ENCODE measurements around the gene NAT9. TPM values are rescaled to one million over a fixed set of nuclear protein-coding genes. Genes with fewer than 3 reads are reported as not detected.

The NAT9 gene
- total RNA-seq, 1 donor from 2014 or later: 66.9 TPM

- H3K9me3 Mint-ChIP-seq: no peaks in the 10 kb centered on the region
- no peak for TF ChIP-seq CTCF (conservative IDR thresholded peaks at IDR 0.05)
- no peak for DNase-seq (ENCODE audit: low read depth, low spot score)
- H3K27me3 Mint-ChIP-seq (ENCODE audit: low read depth): no peaks in the 10 kb centered on the region
- H3K36me3 Mint-ChIP-seq (ENCODE audit: low read depth): no peaks in the 10 kb centered on the region
- H3K27ac Mint-ChIP-seq (ENCODE audit: unreplicated experiment): peak overlapping the region; percentile 57
- peaks cover 7% of the 10 kb centered on the region for H3K4me1 Mint-ChIP-seq
- no peak overlapping the region for H3K4me3 Mint-ChIP-seq
Measured at GRCh38 chr17:74819801-74820436, 43.8 kb upstream of the NAT9 start.

- Mint-ChIP-seq H3K4me3 (no peak overlapping the region), H3K36me3 (ENCODE audit: low read depth) (no peaks in the 10 kb centered on the region), H3K27me3 (ENCODE audit: low read depth) (no peaks in the 10 kb centered on the region), H3K27ac (ENCODE audit: unreplicated experiment) (peak overlapping the region; percentile 36), H3K9me3 (no peaks in the 10 kb centered on the region), H3K4me1 (peaks cover 7% of the 10 kb centered on the region)
- no peak for TF ChIP-seq CTCF (conservative IDR thresholded peaks at IDR 0.05)
- DNase-seq (ENCODE audit: low read depth, low spot score): no peak
Measured at GRCh38 chr17:74818291-74818938, 42.3 kb upstream of the NAT9 start.

- Mint-ChIP-seq H3K4me1 (peaks cover 19% of the 10 kb centered on the region), H3K36me3 (ENCODE audit: low read depth) (no peaks in the 10 kb centered on the region), H3K9me3 (no peaks in the 10 kb centered on the region), H3K4me3 (no peak overlapping the region), H3K27me3 (ENCODE audit: low read depth) (no peaks in the 10 kb centered on the region), H3K27ac (ENCODE audit: unreplicated experiment) (no peak overlapping the region)
- DNase-seq (ENCODE audit: low read depth, low spot score): no peak
- TF ChIP-seq CTCF (conservative IDR thresholded peaks at IDR 0.05): no peak
Measured at GRCh38 chr17:74816905-74817620, 40.9 kb upstream of the NAT9 start.

- Mint-ChIP-seq H3K9me3 (no peaks in the 10 kb centered on the region), H3K4me1 (peaks cover 21% of the 10 kb centered on the region), H3K4me3 (no peak overlapping the region), H3K36me3 (ENCODE audit: low read depth) (no peaks in the 10 kb centered on the region), H3K27me3 (ENCODE audit: low read depth) (no peaks in the 10 kb centered on the region), H3K27ac (ENCODE audit: unreplicated experiment) (no peak overlapping the region)
- DNase-seq (ENCODE audit: low read depth, low spot score): no peak
- TF ChIP-seq CTCF (conservative IDR thresholded peaks at IDR 0.05): peak; percentile 15
Measured at GRCh38 chr17:74815550-74816370, 39.6 kb upstream of the NAT9 start.

- TF ChIP-seq CTCF (conservative IDR thresholded peaks at IDR 0.05): no peak
- Mint-ChIP-seq H3K27ac (ENCODE audit: unreplicated experiment) (no peak overlapping the region), H3K9me3 (no peaks in the 10 kb centered on the region), H3K27me3 (ENCODE audit: low read depth) (no peaks in the 10 kb centered on the region), H3K4me3 (no peak overlapping the region), H3K4me1 (peaks cover 23% of the 10 kb centered on the region), H3K36me3 (ENCODE audit: low read depth) (no peaks in the 10 kb centered on the region)
- no peak for DNase-seq (ENCODE audit: low read depth, low spot score)
Measured at GRCh38 chr17:74815067-74815466, 38.9 kb upstream of the NAT9 start.
